Dedifferentiated amniotic fluid mesenchymal stem cell (primary cell): ENCODE results near the gene DNAJC24.

Experiments used
- DNase-seq: peaks from one replicate; pipeline ENCODE4 v3.0.0-alpha.2; 2016; ENCODE audit errors: extremely low spot score

Gene DNAJC24

DNA sequence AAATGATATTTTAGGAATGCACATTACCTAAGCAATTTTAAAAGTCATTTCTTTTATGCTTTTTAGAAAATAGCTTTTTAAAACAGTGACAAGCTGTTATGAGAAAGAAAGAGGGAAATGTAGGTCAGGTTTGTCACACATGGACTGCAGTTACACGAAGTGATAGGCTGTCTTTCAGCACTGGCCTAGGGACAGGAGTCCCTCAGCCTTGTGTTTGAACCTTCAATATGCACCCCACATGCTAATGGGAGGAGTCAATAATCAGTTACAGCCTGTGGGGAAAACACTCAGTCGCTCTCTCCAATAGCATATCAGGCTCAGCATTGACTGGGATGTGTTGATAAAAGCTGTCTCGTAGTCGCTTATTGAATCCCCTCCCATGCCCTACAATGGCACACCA is 45.8 kb downstream of the DNAJC24 start:
- no peak for DNase-seq

DNA sequence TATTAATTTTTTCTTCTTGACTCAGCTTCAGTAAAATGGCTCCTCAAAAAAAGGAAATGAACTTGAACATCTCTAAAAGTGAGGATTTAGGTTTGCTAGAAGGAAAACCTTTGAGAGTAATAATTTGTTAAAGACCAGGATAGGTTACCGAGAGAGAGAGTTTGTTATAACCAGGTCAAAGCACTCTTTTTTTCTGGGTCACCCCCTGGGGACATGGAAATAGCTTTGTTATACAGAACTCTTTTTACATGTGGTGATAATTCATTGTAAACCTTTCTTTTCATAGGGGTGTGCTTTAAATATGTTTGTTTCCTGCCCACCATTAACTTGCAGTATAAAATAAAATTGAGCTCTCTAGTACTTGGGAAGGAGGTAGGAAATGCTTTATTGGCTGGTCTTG is 47.7 kb downstream of the DNAJC24 start:
- DNase-seq = no peak

DNA sequence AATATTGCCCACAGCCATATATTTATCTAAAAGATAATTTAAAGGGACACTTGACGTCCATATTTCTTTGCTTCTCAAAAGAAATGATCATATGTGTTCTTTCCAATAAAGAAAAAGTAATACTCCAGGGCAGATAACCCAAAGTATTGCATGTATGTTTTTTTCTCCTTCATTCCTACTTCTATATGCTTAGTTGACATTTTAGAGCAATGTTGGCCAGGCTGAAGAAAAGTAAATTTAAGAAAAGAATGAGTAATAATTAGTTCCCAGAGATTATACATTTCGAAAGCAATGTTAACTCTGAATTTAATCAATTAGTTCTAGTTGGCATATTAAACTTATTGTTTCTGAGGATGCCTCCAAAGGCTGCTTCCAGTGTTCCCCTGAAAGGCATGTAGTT is 48.2 kb downstream of the DNAJC24 start:
- DNase-seq = no peak

DNA sequence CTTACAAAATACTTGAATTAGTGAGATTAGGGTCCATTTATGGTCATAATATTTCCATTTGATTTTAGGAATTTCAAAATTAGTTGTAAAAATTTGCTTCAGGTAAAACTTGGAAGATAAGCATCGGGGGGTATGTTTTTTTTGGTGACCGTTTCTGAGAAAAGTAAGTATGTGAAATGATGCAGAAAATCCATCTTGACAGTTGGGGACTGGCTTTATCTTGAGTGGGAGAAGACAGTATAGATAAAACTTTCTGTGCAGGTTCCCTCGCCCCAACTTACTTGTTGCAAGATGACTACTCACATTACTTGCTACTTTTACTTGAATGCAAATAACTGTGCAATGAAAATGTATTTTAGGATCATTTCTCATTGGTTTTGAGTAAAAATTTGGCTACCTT is 49.5 kb downstream of the DNAJC24 start:
- no peak for DNase-seq

GRCh38 chr11:31419669-31420068 is 50.0 kb downstream of the DNAJC24 start:
- no peak for DNase-seq

DNA sequence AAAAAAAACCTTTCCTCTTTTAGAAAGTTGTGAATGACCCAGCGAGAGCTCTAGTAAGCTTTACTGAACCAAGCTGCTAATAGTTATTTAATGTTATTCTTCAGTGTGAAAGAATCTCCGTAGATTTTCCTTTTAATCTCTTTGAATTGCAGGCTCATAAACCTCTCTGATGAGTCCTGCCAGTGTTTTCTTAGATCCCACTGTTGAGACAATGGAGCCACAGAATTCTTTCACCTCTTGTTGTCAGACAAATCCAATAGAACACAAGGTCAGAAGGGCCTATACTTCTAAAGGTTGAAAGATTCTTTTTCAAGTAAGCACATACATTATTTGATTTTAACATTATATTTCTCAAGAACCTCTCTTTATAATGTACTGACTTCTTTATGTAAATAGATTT is 52.2 kb downstream of the DNAJC24 start:
- no peak for DNase-seq

GRCh38 chr11:31422703-31423102 is 53.0 kb downstream of the DNAJC24 start:
- DNase-seq = no peak

GRCh38 chr11:31424652-31425051 is 55.0 kb downstream of the DNAJC24 start:
- DNase-seq = no peak

DNA sequence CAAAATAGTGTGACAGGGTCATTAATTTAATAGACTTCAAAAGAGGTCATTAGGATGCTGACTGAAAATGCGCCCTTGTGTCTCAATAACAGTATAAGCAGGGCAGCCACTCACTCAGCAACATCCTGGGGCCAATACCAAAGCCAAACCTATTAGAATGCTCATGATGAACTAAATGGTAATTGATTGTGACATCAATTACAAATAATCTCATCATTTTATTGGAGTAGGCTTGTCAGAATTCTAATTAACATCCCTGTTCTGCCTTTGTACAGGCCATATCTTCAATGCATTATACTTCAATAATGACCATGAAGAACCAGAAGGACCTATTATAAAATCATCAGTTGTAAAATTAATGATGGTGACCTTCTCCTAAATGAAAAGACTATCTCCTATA is 64.2 kb downstream of the DNAJC24 start:
- DNase-seq = no peak

GRCh38 chr11:31437742-31438435 is 68.2 kb downstream of the DNAJC24 start:
- peak; percentile 43 for DNase-seq

GRCh38 chr11:31441296-31441695 is 71.6 kb downstream of the DNAJC24 start:
- DNase-seq = no peak

DNA sequence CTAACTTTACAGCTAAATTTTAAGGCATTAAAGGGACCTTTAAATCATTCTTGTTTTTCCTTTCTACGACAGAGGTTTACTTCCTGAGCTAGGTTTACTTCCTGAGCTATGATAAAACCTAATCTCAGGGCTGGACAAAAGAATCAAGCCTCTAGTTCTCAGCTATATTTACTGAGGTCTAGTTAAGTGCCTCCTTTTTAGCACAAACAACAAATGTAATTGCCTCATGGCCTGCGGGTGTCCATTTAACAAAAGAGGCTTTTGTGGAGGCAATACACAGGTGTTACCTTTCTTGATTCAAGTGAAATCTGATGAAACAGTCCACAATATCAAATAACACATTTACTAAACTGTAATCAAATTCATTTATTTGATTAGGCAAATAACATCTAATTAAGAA is 72.4 kb downstream of the DNAJC24 start:
- no peak for DNase-seq

GRCh38 chr11:31443802-31444201 is 74.1 kb downstream of the DNAJC24 start:
- no peak for DNase-seq

DNA sequence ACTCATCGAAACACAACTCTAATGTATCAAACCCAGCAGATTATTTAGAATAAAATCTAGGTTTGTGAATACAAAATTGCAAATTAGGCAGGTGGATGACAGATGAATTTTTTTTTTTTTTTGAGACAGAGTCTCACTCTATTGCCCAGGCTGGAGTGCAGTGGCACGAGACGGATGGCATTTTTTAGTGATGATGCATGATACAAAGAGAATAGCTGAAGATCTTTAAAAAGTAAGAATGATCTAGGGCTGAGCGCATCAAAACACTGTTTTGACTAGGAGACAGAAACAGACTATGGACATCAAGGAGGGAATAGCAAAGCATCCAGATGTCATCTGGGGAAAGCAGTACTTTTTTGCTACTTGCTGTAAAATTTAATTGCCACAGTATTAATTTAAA is 76.0 kb downstream of the DNAJC24 start:
- DNase-seq = no peak

- no peak for DNase-seq
Observed at GRCh38 chr11:31449040-31449439, 79.4 kb downstream of the DNAJC24 start.

- DNase-seq = no peak
Observed at GRCh38 chr11:31450841-31451240, 81.2 kb downstream of the DNAJC24 start.

GRCh38 chr11:31455177-31455576 is 85.5 kb downstream of the DNAJC24 start:
- no peak for DNase-seq

GRCh38 chr11:31464436-31464835 is 94.8 kb downstream of the DNAJC24 start:
- no peak for DNase-seq

GRCh38 chr11:31474083-31474482 is 104.4 kb downstream of the DNAJC24 start:
- DNase-seq = no peak

DNA sequence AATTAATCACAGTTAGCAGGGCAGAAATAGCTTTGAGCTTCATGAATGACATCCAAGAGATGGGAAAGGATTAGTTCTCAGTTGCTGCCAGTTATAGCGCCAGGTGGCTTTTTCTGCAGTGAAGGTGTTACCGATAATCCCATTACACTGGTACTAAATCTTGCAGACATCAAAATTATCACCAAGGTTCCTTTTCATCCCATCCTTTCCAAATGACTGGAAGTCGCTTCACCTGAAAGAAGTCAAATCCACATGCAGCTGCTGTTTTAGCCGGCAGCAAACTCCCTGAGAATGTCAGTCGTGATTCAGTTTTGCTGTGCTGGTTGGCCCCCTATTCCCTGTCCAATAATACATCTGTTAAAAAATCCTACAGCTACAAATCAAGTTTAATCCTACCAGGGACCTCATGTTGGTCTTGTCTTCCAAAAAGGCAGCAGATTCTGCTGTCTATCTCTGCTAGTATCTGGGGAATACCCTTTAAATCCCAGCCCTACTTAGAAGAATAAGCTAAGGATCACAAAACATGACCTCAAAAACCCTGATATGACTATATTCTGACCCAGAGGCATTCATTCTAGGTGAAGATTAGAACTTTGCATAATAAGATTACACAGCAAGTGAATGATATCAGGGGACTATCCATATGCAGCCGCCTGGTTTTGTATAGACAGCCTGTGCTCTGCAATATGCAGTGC is 108.0 kb downstream of the DNAJC24 start:
- no peak for DNase-seq

GRCh38 chr11:31478223-31478590 is 108.5 kb downstream of the DNAJC24 start:
- no peak for DNase-seq

GRCh38 chr11:31479066-31479465 is 109.4 kb downstream of the DNAJC24 start:
- no peak for DNase-seq

GRCh38 chr11:31480930-31481329 is 111.3 kb downstream of the DNAJC24 start:
- DNase-seq = no peak
